GM12874 (cell line): ENCODE data around the gene PDF.

ENCODE experiments used
- TF ChIP-seq, protein P1 (sequence below): IDR thresholded peaks from 2 replicates; pipeline ENCODE4 v1.5.1; 2011; ENCODE audit warnings: low read depth, mild to moderate bottlenecking, control low read depth, low read length, moderate library complexity; ENCODE audit not compliant: insufficient read depth

PDF gene

GRCh38 chr16:69325784-69326171, 4.6 kb downstream of the PDF start:
- TF ChIP-seq, protein P1, sequence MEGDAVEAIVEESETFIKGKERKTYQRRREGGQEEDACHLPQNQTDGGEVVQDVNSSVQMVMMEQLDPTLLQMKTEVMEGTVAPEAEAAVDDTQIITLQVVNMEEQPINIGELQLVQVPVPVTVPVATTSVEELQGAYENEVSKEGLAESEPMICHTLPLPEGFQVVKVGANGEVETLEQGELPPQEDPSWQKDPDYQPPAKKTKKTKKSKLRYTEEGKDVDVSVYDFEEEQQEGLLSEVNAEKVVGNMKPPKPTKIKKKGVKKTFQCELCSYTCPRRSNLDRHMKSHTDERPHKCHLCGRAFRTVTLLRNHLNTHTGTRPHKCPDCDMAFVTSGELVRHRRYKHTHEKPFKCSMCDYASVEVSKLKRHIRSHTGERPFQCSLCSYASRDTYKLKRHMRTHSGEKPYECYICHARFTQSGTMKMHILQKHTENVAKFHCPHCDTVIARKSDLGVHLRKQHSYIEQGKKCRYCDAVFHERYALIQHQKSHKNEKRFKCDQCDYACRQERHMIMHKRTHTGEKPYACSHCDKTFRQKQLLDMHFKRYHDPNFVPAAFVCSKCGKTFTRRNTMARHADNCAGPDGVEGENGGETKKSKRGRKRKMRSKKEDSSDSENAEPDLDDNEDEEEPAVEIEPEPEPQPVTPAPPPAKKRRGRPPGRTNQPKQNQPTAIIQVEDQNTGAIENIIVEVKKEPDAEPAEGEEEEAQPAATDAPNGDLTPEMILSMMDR = no peak

DNA sequence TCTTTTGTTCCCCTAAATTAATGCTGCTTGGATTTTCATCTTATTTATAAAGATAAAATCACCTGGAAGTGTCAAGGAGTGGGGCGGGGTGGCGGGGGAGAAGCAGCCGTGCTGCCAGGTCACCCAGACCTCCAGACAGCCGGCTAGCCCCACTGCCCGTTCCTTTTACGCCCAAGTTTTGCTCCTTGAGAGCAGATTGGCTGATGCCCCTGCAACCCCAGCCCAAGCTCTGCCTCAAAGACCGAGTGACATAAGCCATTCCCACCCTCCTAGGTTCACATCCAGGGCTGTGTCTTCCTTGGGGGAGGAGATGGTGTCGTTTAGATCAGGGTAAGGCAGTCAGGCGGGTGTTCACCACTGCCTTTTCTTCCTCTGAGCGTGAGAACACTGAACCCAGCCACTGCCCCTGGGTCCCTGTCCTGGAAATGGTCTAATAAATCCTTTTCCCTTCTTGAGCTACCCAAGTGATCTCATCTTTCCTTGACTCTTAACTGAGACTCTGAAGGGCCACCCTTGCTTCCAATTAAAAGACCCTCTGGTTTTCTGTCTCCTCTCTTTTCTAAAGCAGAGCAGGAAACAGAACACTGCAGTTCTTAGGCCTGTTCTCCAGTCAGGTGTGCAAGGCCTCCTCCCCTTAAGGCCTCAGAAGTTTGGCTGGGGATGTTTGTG, 5.7 kb downstream of the PDF start:
- TF ChIP-seq, protein P1 = no peak

DNA sequence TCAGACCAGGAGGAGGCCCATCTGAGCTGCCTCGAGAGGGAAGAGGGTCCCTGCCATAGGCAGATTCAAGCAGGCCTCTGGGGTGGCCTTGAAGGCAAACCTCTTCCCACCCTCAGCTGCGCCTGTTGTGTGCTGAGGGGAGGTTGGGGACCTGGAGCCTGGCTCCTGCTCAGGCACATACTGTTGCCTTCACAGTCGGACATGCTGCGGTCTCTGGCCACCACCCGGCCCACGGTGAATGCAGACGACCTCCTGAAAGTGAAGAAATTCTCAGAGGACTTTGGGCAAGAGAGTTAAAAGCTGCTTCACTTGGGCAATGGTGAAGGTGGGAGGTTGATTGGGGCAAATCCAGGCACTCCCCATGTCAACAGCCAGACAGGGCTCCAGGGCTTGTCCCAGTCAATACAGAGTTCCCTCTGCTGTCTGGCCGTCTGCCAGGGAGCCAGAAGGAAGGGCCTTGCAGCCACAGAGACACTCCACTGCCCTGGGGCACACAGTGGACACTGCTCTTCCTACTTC, 6.3 kb downstream of the PDF start:
- TF ChIP-seq, protein P1 = no peak

GRCh38 chr16:69323415-69323814, 7.0 kb downstream of the PDF start:
- TF ChIP-seq, protein P1 = no peak

- TF ChIP-seq, protein P1 = no peak
Observed at GRCh38 chr16:69322343-69322742, 8.0 kb downstream of the PDF start.

DNA sequence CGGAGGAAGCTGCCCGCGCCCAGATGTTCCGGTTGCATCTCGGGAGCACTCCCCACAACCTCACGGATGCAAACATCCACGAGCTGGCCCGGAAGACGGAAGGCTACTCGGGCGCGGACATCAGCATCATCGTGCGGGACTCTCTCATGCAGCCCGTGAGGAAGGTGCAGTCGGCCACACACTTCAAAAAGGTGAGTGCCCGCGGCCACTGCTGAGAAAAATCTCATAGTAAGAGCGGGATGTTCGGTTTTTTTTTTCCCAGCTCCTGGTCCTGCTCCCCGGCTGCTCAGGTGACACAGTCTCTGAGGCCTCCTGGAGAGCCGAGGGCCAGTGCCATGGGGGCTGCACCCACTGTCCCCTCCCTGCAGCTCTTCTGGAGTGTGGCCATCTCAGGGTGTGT, 9.3 kb downstream of the PDF start:
- TF ChIP-seq, protein P1 = no peak

DNA sequence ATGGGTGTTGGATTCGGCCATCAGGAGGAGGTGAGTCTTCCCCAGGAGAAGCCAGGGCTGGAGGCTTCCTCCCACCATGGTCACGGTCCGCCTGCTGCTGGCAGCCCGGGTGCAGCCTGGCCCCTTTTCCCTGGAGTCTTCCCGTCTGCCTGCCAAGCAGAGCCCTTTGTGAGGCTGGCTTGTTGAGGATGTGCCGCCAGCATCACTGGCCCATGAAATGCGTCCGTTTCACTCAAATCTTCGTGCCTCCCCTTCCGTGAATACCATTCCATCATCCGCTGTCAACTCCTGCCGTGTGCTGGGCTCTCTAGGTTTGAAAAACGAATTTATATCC, 9.7 kb downstream of the PDF start:
- TF ChIP-seq, protein P1 = no peak
